Activated naive CD8-positive, alpha-beta T cell treated with anti-CD3 and anti-CD28 coated beads for 36 hours (primary cell): ENCODE results near the gene FOLR1. TPM values are rescaled to one million over a fixed set of nuclear protein-coding genes. Genes with fewer than 3 reads are reported as not detected.
A peak's percentile ranks its signal among the peaks of the same experiment; 100 is the strongest.

ENCODE experiments used
- DNase-seq: peaks from one replicate; pipeline ENCODE4 v3.0.0; 2021
- H3K27ac Mint-ChIP-seq: one replicate; pipeline ENCODE4 v1.8.0; 2022; ENCODE audit warnings: mild to moderate bottlenecking, moderate library complexity, mixed read lengths
- H3K27me3 Mint-ChIP-seq: one replicate; pipeline ENCODE4 v1.8.0; 2022; ENCODE audit warnings: mild to moderate bottlenecking, mixed read lengths
- H3K36me3 Mint-ChIP-seq: one replicate; pipeline ENCODE4 v1.8.0; 2021; ENCODE audit warnings: mild to moderate bottlenecking, mixed read lengths
- H3K4me1 Mint-ChIP-seq: one replicate; pipeline ENCODE4 v1.8.0; 2021; ENCODE audit warnings: mixed read lengths
- H3K4me3 Mint-ChIP-seq: one replicate; pipeline ENCODE4 v1.8.0; 2022; ENCODE audit warnings: mild to moderate bottlenecking, moderate library complexity, mixed read lengths
- H3K9me3 Mint-ChIP-seq: one replicate; pipeline ENCODE4 v1.8.0; 2022; ENCODE audit warnings: mixed read lengths
- total RNA-seq, 2 experiments: library from RNA; stranded (reverse); gene quantifications; one replicate each; pipeline ENCODE4 v1.2.3, GENCODE V29; 2021

Gene FOLR1
- total RNA-seq, 2 experiments from 2014 or later = not detected

- H3K4me1 Mint-ChIP-seq = peaks cover 24% of the 10 kb centered on the region
- no peaks in the 10 kb centered on the region for H3K27me3 Mint-ChIP-seq
- peak overlapping the region; percentile 92 for H3K4me3 Mint-ChIP-seq
- H3K27ac Mint-ChIP-seq = peak overlapping the region; percentile 90
- H3K9me3 Mint-ChIP-seq = no peaks in the 10 kb centered on the region
- DNase-seq = peak; percentile 40
- H3K36me3 Mint-ChIP-seq = peaks cover 9% of the 10 kb centered on the region
Observed at GRCh38 chr11:72225411-72225951, 33.5 kb downstream of the FOLR1 start.

- H3K9me3 Mint-ChIP-seq = no peaks in the 10 kb centered on the region
- peaks cover 12% of the 10 kb centered on the region for H3K36me3 Mint-ChIP-seq
- H3K4me1 Mint-ChIP-seq = peaks cover 18% of the 10 kb centered on the region
- no peak overlapping the region for H3K27ac Mint-ChIP-seq
- H3K4me3 Mint-ChIP-seq = no peak overlapping the region
- DNase-seq = no peak
- H3K27me3 Mint-ChIP-seq = no peaks in the 10 kb centered on the region
Observed at GRCh38 chr11:72226701-72227100, 34.8 kb downstream of the FOLR1 start.

GRCh38 chr11:72227316-72228228 lies 35.6 kb downstream of the FOLR1 start:
- H3K4me1 Mint-ChIP-seq = peaks cover 13% of the 10 kb centered on the region
- peaks cover 15% of the 10 kb centered on the region for H3K36me3 Mint-ChIP-seq
- no peak overlapping the region for H3K4me3 Mint-ChIP-seq
- no peaks in the 10 kb centered on the region for H3K9me3 Mint-ChIP-seq
- DNase-seq = no peak
- H3K27ac Mint-ChIP-seq = no peak overlapping the region
- H3K27me3 Mint-ChIP-seq = no peaks in the 10 kb centered on the region

GRCh38 chr11:72228229-72228843 lies 36.4 kb downstream of the FOLR1 start:
- peaks cover 9% of the 10 kb centered on the region for H3K4me1 Mint-ChIP-seq
- no peaks in the 10 kb centered on the region for H3K27me3 Mint-ChIP-seq
- DNase-seq = no peak
- H3K4me3 Mint-ChIP-seq = no peak overlapping the region
- peaks cover 15% of the 10 kb centered on the region for H3K36me3 Mint-ChIP-seq
- H3K9me3 Mint-ChIP-seq = no peaks in the 10 kb centered on the region
- H3K27ac Mint-ChIP-seq = no peak overlapping the region

GRCh38 chr11:72228844-72229231 lies 36.9 kb downstream of the FOLR1 start:
- peaks cover 9% of the 10 kb centered on the region for H3K4me1 Mint-ChIP-seq
- DNase-seq = no peak
- peaks cover 15% of the 10 kb centered on the region for H3K36me3 Mint-ChIP-seq
- no peaks in the 10 kb centered on the region for H3K9me3 Mint-ChIP-seq
- H3K4me3 Mint-ChIP-seq = no peak overlapping the region
- H3K27ac Mint-ChIP-seq = no peak overlapping the region
- no peaks in the 10 kb centered on the region for H3K27me3 Mint-ChIP-seq

- peaks cover 9% of the 10 kb centered on the region for H3K4me1 Mint-ChIP-seq
- no peaks in the 10 kb centered on the region for H3K9me3 Mint-ChIP-seq
- peaks cover 15% of the 10 kb centered on the region for H3K36me3 Mint-ChIP-seq
- H3K27ac Mint-ChIP-seq = no peak overlapping the region
- no peaks in the 10 kb centered on the region for H3K27me3 Mint-ChIP-seq
- DNase-seq = no peak
- H3K4me3 Mint-ChIP-seq = no peak overlapping the region
Observed at GRCh38 chr11:72229336-72229924, 37.5 kb downstream of the FOLR1 start.

- no peak overlapping the region for H3K27ac Mint-ChIP-seq
- no peak overlapping the region for H3K4me3 Mint-ChIP-seq
- H3K36me3 Mint-ChIP-seq = peaks cover 15% of the 10 kb centered on the region
- H3K9me3 Mint-ChIP-seq = no peaks in the 10 kb centered on the region
- H3K27me3 Mint-ChIP-seq = no peaks in the 10 kb centered on the region
- peaks cover 9% of the 10 kb centered on the region for H3K4me1 Mint-ChIP-seq
- no peak for DNase-seq
Observed at GRCh38 chr11:72229925-72230763, 38.2 kb downstream of the FOLR1 start.

GRCh38 chr11:72230764-72231365 lies 38.9 kb downstream of the FOLR1 start:
- Mint-ChIP-seq H3K4me1 (peaks cover 2% of the 10 kb centered on the region), H3K36me3 (peaks cover 15% of the 10 kb centered on the region), H3K4me3 (no peak overlapping the region)

GRCh38 chr11:72231396-72232259 lies 39.7 kb downstream of the FOLR1 start:
- DNase-seq = no peak
- H3K9me3 Mint-ChIP-seq = no peaks in the 10 kb centered on the region
- H3K27ac Mint-ChIP-seq = no peak overlapping the region
- H3K4me1 Mint-ChIP-seq = peaks cover 1% of the 10 kb centered on the region
- peaks cover 15% of the 10 kb centered on the region for H3K36me3 Mint-ChIP-seq
- H3K27me3 Mint-ChIP-seq = no peaks in the 10 kb centered on the region
- H3K4me3 Mint-ChIP-seq = no peak overlapping the region

More at GRCh38 chr11:72230764-72231365, 38.9 kb downstream of the FOLR1 start:
- H3K27me3 Mint-ChIP-seq = no peaks in the 10 kb centered on the region
- H3K27ac Mint-ChIP-seq = no peak overlapping the region
- no peak for DNase-seq
- H3K9me3 Mint-ChIP-seq = no peaks in the 10 kb centered on the region

GRCh38 chr11:72232260-72233055 lies 40.5 kb downstream of the FOLR1 start:
- DNase-seq = no peak
- Mint-ChIP-seq H3K4me3 (no peak overlapping the region), H3K36me3 (peaks cover 15% of the 10 kb centered on the region), H3K27me3 (no peaks in the 10 kb centered on the region), H3K9me3 (no peaks in the 10 kb centered on the region), H3K4me1 (peaks cover 1% of the 10 kb centered on the region), H3K27ac (no peak overlapping the region)

GRCh38 chr11:72233056-72233772 lies 41.3 kb downstream of the FOLR1 start:
- no peak for DNase-seq
- Mint-ChIP-seq H3K9me3 (no peaks in the 10 kb centered on the region), H3K27ac (no peak overlapping the region)

GRCh38 chr11:72233773-72234513 lies 42.0 kb downstream of the FOLR1 start:
- no peak for DNase-seq
- Mint-ChIP-seq H3K4me3 (no peak overlapping the region), H3K9me3 (no peaks in the 10 kb centered on the region), H3K27ac (no peak overlapping the region), H3K27me3 (peaks cover 3% of the 10 kb centered on the region), H3K36me3 (peaks cover 14% of the 10 kb centered on the region), H3K4me1 (peaks cover 4% of the 10 kb centered on the region)

More at GRCh38 chr11:72233056-72233772, 41.3 kb downstream of the FOLR1 start:
- Mint-ChIP-seq H3K36me3 (peaks cover 15% of the 10 kb centered on the region), H3K27me3 (no peaks in the 10 kb centered on the region), H3K4me3 (no peak overlapping the region), H3K4me1 (peaks cover 1% of the 10 kb centered on the region)
